ENCODE measurements around the gene HORMAD2.

HORMAD2 gene

DNA sequence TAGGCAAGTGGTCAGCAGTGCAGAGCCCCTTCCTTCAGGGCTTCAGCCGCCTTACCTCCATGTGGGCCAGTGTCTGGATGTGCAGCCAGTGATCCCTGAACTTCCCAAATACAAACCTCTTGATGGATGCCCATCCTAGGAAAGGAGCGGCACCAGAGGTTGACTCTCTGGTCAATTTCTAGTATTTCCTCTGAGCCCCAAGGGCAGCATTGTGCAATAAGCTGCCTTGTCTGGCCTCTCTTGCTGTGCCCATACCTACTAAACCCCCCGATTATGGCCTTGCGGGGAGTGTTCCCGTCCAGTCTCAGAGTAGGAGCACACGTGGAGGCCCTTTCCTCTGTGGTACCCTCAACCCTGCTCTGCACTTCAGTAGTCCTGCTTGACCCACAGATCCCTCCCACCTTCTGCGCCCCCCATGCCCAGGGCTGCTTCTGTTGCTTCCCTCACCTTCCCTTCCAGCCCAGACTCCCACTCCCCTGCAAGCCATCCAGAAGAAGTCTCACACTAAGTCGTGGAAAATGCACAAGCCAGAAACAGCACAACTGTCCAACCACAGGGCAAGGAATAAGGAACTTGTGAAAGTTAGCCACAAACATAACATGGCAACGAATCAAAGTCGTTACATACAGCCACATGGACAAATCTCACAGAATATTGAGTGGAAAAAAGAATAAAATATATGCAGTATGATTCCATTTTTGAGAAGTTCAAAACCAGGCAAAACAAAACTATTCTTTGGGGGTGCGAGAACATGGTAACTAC is 39.6 kb upstream of the HORMAD2 start:
- TF ChIP-seq CTCF (IDR thresholded peaks at IDR 0.05) = no peak
- Histone ChIP-seq H3K4me3 (no peak overlapping the region), H3K27ac (no peak overlapping the region)
- no peak for DNase-seq (ENCODE audit: low spot score)

DNA sequence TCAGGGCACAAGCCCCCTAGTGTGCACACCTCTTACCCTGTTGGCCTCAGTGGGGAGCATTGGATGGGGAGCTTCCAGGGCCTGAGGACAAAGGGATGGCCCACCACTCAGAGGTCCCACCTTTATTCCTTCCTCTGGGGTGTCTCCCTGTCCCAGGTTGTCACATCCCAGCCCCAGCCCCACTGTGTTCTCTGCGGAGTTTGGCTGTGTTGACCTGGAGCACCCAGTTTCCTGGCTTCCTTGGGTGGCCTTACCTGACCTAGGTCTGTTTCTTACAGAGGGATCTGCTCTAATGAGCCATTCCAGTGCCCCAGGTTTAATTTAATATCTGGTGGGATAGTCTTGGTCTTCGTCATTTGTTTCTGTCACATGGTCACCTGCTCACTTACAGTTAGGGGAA is 38.8 kb upstream of the HORMAD2 start:
- TF ChIP-seq CTCF (IDR thresholded peaks at IDR 0.05) = no peak
- DNase-seq (ENCODE audit: low spot score) = no peak

DNA sequence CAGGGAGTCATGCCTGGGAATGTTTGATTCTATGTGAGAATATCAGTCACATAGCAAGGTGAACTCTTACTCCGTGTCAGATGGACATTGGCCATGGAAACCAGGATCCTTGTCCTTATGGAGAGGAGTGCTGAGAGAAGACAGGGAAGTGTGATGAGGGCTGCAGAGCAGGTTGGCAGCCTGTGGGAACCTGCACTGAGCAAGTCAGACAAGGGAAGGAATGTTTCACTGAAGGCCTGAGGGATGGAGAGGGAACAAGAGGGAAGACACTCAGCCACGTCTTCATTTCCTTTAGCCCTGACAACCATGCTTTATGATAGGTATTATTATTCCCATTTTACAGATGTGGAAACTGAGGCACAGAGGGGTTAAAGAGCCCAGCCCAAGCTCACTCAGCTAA is 38.4 kb upstream of the HORMAD2 start:
- TF ChIP-seq CTCF (IDR thresholded peaks at IDR 0.05) = no peak
- no peak for DNase-seq (ENCODE audit: low spot score)
- Histone ChIP-seq H3K27ac (no peak overlapping the region), H3K4me3 (no peak overlapping the region)

More for the DNA sequence above, 38.8 kb upstream of the HORMAD2 start:
- H3K4me3 ChIP-seq = no peak overlapping the region
- no peak overlapping the region for H3K27ac ChIP-seq

DNA sequence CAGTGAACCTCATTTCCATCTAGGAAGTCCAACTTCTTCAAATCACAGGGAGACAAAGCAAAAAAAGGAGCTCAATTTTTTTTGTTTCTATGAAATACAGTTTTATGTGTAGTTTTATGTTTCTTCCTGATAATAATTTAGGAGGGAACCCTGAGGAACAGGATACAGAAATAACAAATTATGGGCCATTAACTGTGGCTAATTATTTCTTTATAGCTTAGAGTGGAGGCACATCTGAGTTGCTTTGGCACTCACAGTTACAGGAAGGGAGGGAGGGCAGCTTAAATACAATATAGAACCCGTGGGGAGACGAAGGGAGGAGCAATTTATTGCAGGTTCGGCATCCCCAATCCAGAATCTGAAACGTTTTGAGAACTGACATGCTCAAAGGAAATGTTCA is 37.1 kb upstream of the HORMAD2 start:
- Histone ChIP-seq H3K4me3 (no peak overlapping the region), H3K27ac (no peak overlapping the region)
- no peak for TF ChIP-seq CTCF (IDR thresholded peaks at IDR 0.05)
- no peak for DNase-seq (ENCODE audit: low spot score)

DNA sequence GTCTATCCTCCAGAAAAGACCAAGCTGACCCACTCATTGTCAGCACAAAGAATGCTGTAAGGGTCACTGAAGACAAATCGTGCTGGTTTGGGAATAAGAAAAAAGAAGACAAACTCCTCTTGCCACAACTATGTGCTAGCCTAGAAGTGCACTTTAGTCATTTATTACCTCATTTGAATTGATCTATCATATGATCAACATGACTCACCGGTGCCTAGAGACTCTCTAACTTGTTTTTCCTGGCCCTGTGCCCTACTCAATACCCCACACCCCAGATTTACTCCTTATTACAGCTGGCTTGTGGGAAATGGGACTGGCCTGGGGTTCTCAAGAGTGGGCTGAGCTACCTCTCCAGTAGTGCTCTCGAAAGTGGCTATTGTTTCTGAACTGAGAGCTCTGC is 35.9 kb upstream of the HORMAD2 start:
- DNase-seq (ENCODE audit: low spot score) = no peak
- H3K4me3 ChIP-seq = no peak overlapping the region
- H3K27ac ChIP-seq = no peak overlapping the region
- no peak for TF ChIP-seq CTCF (IDR thresholded peaks at IDR 0.05)

DNA sequence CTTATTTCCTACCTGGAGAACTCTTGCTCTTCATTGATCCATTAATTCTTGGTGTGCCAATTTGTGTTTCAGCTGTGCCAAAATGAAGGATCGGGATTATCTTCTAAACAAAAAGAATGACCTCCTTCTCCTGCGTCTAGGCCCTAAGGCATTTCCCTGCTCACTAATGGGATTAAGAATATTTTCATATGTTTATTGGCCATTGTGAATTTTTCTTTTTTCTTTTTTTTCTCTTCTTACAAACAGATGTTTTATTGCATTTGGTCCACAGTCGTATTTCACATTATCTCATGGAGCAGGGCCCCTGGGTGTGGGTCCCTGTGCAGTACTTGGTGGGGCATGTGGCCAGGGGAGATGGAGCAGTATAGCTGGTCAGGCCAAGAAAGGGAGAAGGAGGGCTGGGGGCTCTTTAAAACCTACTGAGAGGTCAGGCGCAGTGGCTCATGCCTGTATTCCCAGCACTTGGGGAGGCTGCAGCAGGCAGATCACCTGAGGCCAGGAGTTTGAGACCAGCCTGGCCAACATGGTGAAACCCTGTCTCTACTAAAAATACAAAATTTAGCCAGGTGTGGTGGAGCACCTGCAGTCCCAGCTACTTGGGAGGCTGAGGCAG is 35.3 kb upstream of the HORMAD2 start:
- Histone ChIP-seq H3K4me3 (no peak overlapping the region), H3K27ac (no peak overlapping the region)
- TF ChIP-seq CTCF (IDR thresholded peaks at IDR 0.05) = no peak
- DNase-seq (ENCODE audit: low spot score) = no peak

- no peak for TF ChIP-seq CTCF (IDR thresholded peaks at IDR 0.05)
- no peak overlapping the region for H3K27ac ChIP-seq
- no peak for DNase-seq (ENCODE audit: low spot score)
- H3K4me3 ChIP-seq = no peak overlapping the region
These were observed 34.8 kb upstream of the HORMAD2 start for GRCh38 chr22:30045494-30045887.

Data from coronary artery (tissue), 2 donors.